Epithelial cell of proximal tubule (primary cell): ENCODE measurements around the gene LMO7. TPM values are rescaled to one million over a fixed set of nuclear protein-coding genes. Genes with fewer than 3 reads are reported as not detected.
"Not testable (repeated sequence)": the region's sequence is repeated elsewhere in the genome, so short reads cannot be mapped to it uniquely, and the experiment has no call there.

ENCODE experiments used
- DNase-seq: peaks from one replicate; pipeline ENCODE4 v3.0.0-alpha.2; 2011; ENCODE audit warnings: low read depth
- H3K4me3 ChIP-seq: 2 replicates; pipeline ENCODE4 v1.5.1; 2011; ENCODE audit warnings: low read depth, mild to moderate bottlenecking, low read length
- CTCF ChIP-seq: conservative IDR thresholded peaks from 2 replicates; pipeline ENCODE4 v1.5.1; 2012; ENCODE audit warnings: low read depth, mild to moderate bottlenecking, low read length
- total RNA-seq: library from RNA; depleted of rRNA; stranded (reverse); fragments of >200 nt; gene quantifications from 2 replicates; pipeline ENCODE4 v1.2.3, GENCODE V29; 2015

Gene LMO7
- total RNA-seq, 1 donor from 2014 or later = 46.9 TPM

GRCh38 chr13:75726306-75726705 is 90.2 kb downstream of the LMO7 start:
- DNase-seq = no peak
- no peak for TF ChIP-seq CTCF
- H3K4me3 ChIP-seq = peak overlapping the region; percentile 14

- not testable (repeated sequence) for DNase-seq
These were observed 97.0 kb downstream of the LMO7 start for GRCh38 chr13:75733113-75733512.

GRCh38 chr13:75736173-75736572 is 100.0 kb downstream of the LMO7 start:
- no peak for TF ChIP-seq CTCF
- no peak for DNase-seq

More at GRCh38 chr13:75733113-75733512, 97.0 kb downstream of the LMO7 start:
- H3K4me3 ChIP-seq = not testable (repeated sequence)

GRCh38 chr13:75738841-75739240 is 102.7 kb downstream of the LMO7 start:
- DNase-seq = no peak
- no peak for TF ChIP-seq CTCF
- H3K4me3 ChIP-seq = no peak overlapping the region

More at GRCh38 chr13:75736173-75736572, 100.0 kb downstream of the LMO7 start:
- H3K4me3 ChIP-seq = no peak overlapping the region

- no peak for DNase-seq
- no peak overlapping the region for H3K4me3 ChIP-seq
- TF ChIP-seq CTCF = no peak
These were observed 103.2 kb downstream of the LMO7 start for GRCh38 chr13:75739244-75739868.

- DNase-seq = no peak
- H3K4me3 ChIP-seq = no peak overlapping the region
- no peak for TF ChIP-seq CTCF
These were observed 103.9 kb downstream of the LMO7 start for GRCh38 chr13:75740031-75740430.

GRCh38 chr13:75743072-75743471 is 106.9 kb downstream of the LMO7 start:
- DNase-seq, H3K4me3 ChIP-seq: not testable (repeated sequence)

- TF ChIP-seq CTCF = no peak
- DNase-seq = no peak
- H3K4me3 ChIP-seq = no peak overlapping the region
These were observed 108.0 kb downstream of the LMO7 start for GRCh38 chr13:75744127-75744526.
